Fibroblast of gingiva (primary cell): Measurements from ENCODE around the gene HIVEP3.

Experiments used
- DNase-seq: peaks from one replicate; pipeline ENCODE4 v3.0.0-alpha.2; 2011; ENCODE audit warnings: low read depth

The HIVEP3 gene

DNA sequence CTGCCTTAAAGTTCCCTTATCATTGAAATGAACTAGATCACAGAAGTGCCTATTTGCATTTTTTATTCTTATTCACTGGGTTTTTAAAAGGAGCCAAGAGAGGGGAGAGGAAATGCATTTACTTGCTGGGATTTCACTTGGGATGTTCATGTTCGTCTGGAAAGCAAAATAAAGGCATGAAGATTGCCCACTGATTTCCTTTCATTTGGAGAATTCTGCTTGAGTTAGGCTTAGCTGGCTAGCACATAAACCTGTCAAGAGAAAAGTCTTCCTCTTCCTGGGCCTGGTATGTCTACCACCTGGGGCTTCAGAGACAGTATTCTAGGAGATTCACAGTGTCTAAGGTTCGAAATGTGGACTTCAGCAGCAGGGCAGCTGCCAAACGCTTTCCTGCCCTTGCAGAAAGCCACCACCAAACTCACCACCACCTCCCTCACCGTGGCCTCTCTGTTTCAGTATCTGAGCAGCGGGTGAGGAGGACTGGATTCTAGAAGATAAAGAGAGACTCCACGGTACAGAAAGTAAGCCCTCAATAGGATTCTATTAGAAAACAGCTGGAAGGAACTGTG is 44.5 kb downstream of the HIVEP3 start:
- DNase-seq = no peak

DNA sequence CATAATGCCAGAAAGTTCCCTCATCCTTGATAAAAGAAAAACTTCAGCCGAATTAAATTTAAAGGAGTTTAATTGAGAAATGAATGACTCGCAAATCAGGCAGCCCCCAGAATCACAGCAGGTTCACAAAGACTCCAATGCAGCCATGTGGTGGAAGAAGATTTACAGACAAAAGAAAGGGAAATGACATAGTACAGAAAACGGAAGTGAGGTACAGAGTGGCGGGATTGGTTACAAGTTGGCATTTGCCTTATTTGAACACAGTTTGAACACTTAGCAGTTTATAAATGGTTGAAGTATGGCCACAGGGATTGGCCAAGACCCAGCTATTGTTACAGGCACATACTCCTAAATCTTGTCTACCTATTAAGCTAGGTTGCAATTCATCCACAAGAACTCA is 46.6 kb downstream of the HIVEP3 start:
- no peak for DNase-seq

DNA sequence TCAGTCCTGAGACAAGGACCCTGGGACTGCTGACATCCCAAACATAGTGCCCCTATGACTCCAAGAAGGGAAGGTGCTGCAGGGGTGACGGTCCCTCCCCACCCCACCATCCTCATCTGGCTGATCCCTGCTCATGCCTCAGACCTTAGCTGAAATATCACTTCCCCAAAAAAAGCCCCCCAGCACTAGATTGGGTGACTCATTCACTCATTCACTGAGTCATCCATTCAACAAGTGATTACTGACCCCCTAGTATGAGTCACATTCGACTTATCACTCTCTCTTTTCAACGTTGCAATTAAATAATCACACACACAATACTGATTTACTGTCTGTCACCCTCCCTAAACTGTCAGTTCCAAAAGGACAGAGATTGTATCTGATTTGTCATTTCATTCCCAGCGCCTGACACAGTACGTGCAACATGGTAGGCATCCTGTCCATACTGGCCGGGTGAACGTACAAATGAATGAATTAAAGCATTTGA is 48.6 kb downstream of the HIVEP3 start:
- no peak for DNase-seq

DNA sequence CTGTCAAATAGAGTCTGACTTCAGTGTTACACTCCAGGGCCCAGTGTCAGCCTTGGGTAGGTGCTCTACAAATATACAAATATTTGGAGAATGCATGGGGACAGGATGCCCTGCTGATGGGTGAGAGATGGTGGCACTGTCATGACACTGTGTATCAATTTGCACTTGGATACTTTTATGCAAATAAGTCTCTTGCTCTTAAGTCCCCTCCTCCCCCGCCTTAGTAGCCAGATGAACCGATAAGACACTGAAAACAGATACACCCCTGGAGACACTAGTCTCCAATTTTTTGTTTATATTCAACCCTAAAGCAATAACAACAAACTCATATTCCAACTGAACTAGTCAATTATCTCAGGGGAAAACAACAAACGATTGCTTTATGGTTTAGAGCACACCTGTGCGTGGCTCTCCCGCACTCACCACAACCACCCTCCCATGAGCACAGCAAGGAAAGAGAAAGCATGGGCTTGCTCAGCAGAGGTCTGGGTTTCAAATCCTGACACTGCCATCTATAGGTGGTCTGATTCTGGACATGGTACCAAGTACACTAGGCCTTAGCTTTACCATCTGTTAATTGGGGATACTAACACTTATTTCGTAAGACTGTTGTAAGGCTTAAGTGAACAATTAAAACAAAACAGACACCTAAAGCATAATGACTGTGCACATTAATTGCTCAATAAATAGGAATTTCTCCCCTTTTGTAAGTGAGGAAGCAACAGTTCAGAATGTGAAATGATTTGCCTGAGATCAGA is 50.3 kb downstream of the HIVEP3 start:
- no peak for DNase-seq

DNA sequence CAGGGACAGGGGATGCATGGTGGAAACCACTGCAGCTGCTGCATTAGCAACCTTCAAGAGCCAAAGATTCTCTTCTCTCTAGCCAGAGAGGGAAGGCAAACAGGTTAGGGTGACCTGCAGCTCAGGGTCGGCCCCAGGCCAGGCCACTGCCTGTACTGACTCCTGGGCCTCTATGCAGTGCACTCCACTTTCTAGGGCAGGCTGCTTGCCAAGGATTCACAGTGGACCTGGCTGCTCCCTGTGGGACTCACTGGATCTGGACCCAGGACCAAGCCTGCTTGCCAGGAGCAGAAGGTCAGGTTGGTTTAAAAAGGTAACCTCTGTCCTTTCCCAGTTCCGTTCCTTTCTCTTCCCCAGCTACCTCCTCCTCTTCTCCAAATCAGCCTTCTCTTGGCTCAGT is 52.4 kb downstream of the HIVEP3 start:
- DNase-seq = no peak

DNA sequence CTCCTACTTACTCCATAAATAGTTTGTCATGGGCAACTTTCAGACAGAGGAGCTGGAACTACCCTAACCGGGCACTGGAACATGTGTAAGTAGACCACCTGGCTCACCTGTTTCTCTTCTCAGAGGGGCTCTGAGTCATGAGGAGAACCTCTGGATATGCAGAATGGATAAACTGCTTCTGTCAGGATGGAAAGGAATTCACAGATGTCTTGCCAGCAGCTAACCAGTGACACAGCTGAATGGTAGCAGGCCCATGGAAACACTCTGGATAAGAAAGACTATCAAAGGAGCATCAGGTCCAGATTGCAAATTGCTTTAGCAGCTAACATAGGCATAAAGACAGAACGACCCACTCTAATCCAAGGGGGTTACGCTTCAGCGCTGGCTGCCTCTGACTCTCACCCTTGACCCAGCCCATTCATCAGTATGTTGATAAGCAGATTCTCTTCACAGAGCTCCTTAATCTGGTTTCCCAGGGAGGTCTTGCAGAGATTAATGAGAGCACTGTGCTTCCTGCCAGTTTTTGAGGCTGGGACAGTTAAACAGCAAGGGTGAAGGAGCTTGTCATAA is 54.2 kb downstream of the HIVEP3 start:
- no peak for DNase-seq

DNA sequence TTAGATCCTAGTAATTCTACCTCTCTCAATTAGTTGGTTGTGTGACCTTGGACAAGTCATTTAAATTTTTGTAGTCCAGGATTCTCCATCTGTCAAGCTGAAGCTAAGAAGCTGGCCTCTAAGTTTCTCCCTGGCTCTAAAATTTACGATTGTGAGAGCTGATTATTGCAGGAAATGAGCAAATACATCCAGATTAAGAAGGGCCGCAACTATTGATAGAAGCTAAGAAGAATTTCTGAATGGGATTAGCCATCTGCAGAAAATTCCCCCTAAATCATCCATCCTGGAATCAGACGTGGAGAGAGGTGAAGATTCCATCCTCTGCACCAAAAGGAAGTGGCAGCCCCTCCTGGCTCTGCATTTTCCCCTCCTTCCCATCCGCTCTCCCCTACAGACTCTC is 55.0 kb downstream of the HIVEP3 start:
- DNase-seq = no peak

DNA sequence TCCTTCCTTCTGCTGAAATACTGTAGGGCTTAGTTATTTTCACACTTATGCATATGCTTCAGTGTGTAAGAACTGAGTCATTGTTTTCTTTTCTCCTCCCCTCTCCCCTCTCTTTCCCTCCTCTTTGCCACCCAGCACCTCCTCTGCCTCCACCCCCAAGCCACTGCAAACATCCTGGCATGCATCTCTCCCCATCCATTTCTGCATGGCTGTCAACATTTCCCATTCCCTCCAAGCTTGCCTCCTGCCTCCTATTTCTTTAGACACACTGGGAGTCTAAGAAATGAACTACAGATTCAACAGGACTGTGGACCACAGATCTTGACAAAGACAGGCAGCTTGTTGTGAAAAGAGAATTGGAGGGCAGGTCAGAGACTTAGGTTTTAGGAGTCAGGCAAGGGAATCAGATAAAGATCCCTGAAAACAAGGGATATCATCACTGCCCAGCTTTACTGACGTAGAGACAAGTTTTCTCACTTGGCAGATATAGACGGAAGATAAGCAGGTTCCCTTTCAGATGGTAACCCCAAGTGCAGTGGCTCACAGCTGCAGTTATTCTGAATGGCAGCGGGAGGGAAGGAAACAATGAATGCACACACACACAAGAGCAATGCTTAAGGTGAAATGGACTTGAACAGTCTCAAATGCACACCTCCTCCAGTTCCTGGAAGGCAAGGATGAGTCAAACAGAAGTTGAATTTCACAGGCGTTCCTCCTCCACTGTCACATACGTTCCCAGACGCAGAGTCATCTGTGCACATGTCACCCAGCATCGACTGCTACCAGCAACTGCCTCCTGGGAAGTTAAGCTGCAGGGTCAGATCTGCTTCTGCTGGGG is 56.1 kb downstream of the HIVEP3 start:
- no peak for DNase-seq

DNA sequence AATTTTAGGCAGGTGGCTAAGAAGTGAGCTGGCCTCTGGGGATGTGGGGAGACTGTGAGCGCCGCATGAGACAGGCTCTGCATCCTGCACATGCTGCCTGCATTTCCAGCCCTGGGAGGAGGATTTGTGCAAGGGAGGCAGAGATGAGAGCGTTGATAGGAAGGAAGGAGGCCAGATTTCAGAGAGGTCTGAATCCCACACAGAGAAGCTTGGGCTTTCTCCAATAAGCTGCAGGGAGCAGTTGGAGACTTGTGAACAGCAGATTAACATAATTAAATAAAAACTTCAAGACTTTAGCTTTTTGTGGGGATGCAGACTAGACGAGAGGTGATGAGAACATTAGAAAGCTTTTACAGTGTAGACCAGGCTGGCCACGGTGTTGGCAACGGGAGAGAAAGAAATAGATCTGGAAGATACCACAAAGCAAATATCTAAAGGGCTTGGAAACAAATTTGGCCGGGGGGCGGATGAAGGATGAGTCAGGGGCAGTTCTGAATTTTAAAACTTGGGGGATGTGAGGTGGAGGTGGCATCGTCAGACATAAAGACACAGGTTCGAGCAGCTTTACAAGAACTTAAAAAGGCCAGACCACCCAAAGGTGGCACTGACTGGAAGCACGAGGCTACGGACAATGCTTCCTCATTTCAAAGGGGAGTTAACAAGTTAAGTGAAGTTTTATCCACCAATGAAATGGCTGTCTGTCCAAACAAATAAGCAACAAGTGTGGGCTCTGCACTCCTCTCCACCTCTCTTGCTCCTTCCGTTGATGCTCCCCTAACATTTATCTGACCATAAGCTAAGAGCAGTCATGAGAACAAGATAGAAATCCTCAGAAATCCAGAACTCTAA is 57.0 kb downstream of the HIVEP3 start:
- no peak for DNase-seq

DNA sequence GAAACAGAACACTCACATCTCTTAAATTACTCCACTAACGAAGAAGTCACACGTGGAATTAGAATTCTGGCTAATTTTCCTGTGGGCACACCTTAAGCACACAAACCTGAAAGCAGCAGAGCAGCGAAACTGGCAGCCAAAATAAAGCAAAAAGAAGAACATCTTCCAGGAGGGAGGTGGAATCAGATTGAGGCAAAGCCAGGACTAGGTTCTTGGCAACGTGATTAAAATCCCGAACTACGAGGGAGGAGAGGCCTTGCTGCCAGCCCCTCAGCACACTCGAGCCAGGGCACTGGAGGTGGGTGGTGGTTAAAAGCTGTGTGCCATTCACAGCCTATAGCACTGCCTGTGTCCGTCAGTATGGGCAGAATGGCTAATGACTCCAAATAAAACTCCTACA is 58.0 kb downstream of the HIVEP3 start:
- no peak for DNase-seq

DNA sequence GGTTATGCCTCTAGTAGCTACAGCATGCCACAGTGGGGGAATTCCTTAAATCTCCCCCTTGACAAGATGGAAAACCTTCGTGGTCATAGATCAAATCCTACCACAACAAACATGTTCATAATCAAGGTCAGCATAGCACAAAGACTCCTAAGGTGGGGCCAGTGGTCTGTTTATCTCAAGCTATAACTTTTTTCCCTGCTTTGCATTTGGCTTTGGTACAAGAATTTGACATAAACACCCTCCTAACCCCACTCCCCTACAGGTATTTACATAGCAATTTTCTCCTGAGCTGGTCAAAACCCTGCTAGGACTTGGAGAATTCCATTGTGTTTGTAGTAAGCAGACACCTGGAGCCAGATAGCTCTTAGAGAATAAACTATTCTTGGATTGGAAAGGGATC is 58.5 kb downstream of the HIVEP3 start:
- DNase-seq = no peak

DNA sequence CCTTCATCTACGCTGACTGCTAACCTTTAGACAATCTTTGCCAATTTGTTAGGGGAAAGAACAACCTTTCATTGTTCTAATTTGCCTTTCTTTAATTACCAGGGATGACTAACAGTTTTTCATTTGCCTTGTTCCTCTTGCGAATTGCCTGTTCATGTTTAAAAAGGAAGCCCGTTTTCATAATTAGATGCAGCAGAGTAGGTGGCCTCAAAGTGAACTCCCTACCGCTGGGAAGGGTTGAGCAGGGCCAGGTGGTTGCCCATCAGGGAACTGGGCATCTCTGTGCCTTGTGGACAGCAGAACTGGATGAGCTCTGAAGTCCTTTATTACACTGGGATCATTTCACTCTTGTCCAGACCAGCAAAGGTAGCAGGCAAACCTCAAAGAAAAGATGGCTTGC is 59.0 kb downstream of the HIVEP3 start:
- DNase-seq = no peak

DNA sequence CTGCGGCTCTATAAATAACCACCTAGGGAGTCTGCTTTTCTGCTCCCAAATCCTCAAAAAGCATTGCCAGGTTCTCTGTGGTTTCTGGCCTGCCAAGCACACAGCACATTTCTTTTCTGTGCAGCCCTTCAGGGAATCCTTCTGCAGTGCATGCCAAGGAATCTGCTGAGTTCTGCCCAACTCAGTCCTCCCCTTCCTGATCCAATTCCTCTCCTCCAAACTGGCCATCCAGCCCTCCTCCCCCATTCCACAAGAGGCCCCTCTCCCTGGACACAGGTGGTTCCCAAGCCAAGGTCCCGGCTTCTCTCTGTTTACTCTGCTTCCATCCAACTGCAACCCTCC is 61.8 kb downstream of the HIVEP3 start:
- peak; percentile 52 for DNase-seq

DNA sequence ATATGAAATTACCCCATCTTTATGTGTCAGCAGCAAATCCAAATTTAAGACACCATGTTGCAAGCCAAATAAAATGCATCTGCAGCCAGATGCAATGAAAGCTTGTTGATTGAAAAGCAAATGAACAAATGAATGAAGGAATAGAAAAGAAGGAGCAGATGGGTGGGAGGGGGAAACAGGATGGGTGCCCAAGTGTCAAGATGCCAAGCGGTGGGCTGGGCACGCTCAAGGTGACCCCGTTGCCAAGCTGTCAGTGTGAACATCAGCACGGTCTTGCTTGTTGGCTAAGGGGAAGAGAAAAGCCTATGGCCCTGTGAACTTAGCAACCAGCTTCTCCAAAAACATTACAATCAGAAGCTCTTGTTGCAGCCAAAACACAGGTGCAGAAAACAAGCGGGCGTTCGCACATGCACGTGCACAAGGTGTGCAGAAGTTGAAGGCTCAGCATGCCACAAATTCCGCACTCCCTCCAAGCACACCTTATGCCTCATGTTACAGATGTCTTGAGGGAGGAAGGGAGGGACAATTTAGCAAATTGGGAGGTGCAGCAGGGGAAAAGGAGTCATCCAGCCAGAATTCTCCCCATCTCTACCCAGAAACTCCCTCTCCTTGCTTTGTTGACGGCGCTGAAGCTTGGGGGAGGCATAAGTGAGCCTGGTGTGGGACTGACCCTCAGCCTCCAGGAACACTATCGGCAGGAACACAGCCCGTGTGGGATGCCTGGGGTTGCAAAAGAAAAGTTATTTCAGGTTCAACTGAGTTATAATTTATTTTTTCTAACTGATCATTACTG is 62.4 kb downstream of the HIVEP3 start:
- no peak for DNase-seq

DNA sequence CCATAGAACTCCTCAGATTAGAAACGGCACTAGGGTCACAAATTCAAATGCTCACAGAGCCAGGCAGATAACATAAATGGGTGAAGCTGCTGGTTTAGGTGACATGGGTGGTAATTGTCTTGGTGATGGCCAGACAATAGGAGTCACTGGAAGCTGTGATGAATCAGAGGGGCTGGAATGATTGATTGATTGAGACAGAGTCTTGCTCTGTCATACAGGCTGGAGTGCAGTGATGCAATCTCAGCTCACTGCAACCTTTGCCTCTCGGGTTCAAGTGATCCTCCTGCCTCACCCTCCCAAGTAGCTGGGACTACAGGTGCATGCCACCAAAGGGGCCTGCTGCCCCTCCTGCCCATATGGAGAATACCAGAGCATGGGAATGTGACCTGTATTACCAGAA is 63.0 kb downstream of the HIVEP3 start:
- DNase-seq = no peak

DNA sequence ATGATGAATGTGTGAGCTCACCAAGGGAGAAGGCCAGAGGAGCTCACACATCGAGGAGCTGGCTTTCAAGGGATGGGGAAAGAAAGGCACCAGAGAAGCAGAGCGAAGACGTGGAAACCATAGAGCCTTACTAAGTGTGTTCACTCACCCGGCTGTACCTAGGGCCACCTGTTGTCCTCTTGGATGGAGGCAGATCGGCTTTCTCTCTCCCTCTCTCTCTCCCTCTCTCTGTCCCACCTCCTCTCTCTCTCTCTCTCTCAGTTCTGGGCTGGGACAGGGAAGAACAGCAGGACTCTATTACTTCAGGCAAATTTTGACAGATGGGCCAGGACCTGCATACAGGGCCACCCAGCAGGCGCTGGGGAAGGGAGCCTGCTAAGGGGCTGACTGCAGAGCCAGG is 64.8 kb downstream of the HIVEP3 start:
- DNase-seq = no peak

DNA sequence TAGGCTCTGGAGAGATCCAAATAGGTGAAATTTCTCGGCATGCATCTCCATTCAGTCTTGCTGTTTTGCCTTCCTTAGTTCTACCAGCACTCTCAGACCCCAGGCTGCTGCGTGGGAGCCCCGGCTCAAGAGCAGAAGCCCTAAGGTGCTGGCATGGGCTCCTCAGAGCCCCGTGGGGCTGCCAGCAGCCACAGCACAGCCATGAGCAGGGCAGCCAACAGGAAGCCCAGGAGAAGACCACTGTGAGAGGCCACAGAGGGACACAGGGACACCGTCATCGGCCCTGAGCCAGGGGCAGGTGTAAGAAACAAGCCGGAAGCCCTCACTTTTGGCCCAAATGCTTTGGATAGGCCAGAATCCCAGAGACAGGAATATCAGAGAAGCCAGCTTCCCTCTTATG is 66.6 kb downstream of the HIVEP3 start:
- DNase-seq = no peak

DNA sequence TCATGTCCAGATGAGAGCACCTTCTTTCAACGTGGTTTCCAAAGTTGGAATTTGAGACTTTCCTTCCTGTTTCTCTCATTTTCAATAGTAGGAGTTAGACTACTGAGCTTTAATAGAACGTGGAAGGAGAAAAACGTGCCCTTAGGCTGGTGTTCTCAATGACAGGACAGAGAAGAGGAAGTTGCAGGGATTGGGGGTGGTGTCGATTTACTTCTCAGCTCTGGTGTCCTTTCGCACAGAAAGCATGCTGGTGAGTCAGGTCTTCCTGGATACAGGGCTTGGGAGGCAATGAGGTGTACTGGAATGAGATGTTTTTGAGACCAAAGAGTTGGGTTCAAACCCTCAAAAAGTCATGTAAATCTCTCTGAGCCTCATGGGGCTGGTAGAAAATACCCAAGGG is 67.1 kb downstream of the HIVEP3 start:
- DNase-seq = peak; percentile 65

DNA sequence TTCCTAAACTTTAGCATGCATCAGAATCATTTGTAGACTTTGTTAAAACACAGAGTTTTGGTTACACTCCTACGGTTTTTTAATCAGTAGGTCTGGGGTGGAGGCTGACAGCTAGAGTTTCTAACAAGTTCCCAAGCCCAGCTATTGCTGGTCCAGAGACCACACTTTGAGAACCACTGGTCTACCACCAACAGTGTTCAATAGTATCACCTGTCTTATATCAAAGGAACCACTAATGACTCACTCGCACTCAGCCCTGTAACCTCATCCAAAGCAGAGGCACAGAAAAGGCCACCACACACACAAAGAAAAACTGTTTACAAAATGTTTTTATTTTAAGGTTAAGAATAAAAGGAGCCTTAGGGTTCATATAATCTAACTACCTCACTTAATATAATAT is 68.7 kb downstream of the HIVEP3 start:
- DNase-seq = no peak

DNA sequence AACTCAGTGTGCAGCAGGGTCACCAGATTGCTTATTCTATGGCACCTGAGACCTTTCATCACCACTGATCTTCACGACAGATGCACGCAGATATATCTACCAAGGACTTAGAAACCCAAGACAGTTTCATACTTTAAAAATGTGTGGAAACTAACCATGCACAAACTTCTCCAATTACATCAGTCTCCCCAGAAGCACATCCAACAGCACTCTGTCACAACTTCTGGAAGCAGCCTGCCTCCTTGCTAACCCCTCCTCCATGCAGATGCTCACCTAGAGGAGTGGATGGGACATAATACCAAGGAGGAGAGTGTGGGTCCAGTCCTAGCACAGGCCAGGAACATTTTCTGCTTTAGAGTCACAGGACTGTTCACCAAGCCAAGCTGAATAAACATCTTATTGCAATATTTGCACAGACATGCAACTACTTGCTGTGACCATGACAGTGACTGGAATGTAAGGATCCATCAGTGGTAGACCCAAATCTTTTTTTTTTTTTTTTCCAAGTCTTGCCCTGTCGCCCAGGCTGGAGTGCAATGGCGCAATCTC is 69.4 kb downstream of the HIVEP3 start:
- DNase-seq = no peak
